GM18870 (cell line): ENCODE measurements around the gene MGRN1.
"Not testable (repeated sequence)": the region's sequence is repeated elsewhere in the genome, so short reads cannot be mapped to it uniquely, and the experiment has no call there.

Experiments used
- ATAC-seq: cut with Tn5 transposase; IDR thresholded peaks from one replicate; pipeline ENCODE4 v1.9.1; 2021; ENCODE audit warnings: moderate library complexity; ENCODE audit not compliant: unreplicated experiment

Gene MGRN1

DNA sequence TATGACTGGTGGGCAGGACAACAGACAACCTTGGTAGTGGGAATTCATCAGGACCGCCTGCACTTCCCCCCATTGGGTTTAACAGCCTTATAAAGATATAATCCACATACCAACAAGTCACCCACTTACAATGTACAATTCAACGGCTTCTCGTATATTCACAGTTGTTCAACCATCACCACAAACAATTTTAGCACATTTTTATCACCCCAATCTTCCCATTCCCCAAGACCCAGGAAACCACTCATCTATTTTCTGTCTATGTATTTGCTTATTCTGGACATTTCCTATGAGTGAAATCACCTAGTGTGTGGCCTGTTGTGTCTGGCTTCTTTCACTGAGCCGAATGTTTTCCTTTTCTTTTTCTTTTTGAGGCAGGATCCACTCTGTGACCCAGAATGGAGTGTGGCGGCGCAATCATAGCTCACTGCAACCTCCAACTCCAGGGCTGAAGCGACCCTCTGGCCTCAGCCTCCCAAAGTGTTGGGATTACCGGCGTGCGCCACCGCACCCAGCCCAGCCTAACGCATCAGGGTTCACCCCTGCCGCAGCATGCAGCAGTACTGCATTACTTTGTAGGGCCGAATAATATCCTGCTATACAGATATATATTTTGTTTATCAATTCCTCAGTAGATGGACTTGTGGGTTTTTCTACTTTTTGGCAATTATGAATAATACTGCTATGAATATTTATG is 98.6 kb downstream of the MGRN1 start:
- no peak for ATAC-seq

DNA sequence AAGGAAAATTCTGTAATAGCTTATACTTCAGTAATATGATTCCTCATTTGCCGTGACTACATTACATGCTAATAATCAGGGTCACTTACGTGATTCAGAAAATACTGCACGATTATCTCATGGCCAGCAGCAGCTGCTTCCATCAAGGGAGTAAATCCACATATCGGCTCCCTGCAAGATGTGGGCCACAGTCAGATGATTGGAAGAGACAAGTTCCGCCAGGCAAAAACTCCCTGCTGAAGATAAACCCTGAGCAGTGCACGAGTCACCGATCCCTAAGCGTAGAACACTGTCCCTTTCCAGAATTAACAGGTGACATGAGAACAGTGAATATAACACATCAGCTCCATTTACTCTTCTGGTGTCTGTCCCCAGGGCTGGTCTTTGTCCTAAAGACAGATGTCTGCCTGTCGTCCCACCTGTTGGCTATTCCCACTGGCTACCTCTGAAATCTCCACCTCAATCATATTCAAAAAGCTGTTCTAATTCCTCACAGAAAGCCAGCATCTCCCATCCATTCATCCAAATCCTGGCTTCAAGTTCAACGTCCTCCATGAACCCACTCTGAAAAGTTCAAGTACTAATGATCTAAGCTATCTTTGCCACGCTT is 100.1 kb downstream of the MGRN1 start:
- no peak for ATAC-seq

DNA sequence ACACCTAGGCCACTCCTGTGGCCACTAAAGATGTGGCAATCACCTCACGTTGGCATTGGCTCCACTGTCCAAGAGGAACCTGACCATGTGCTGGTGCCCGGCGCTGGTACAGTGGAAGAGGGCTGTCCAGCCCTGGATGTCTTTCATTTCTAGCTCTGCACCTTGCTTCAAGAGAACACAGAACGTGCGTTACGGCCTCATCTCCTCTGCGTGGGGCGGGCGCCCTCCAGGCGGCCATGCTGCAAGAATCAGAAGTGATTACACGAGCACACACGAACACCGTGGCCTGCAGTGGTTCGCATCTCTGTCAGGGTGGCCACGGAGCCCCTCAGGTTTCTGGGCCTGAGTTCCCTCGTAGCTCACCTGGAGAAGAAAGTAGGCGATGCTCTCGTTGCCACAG is 102.0 kb downstream of the MGRN1 start:
- no peak for ATAC-seq

DNA sequence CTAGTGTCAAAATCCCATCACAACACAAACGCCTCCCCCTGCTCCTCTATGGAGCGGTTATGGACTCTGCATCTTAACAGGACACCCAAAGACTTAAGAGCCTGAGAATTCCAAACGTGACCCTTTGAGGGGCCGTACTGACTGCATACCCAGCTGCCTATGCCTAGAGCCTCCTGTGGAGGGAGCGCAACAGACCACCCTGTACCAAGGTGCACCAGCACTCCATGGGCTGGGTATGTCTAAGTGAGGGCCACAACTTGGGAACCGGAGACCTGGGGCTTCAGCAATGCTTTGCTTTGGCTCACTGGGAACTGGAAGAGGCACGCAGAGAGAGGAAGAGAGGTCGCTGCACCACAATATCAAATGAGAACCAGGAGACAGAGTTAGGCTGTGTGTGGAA is 104.0 kb downstream of the MGRN1 start:
- ATAC-seq = no peak

DNA sequence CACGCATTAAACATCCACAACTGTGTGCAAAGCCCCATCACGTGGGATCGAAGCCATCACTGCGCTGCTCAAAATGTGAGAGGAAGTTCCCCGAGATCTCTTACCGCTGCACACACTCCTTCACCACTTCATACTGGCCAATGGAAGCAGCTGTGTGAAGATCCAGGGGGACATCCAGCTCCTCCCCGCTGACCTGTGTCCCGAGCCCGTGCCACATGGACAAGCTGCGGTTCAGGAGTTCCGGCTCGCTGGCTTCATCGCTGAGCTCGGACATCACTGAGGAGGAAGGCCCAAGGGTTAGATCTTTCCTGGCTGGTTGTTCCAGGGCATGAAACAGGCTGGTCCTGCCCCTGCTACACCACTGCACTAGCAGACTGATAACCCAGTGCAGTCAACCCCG is 105.2 kb downstream of the MGRN1 start:
- ATAC-seq = no peak

DNA sequence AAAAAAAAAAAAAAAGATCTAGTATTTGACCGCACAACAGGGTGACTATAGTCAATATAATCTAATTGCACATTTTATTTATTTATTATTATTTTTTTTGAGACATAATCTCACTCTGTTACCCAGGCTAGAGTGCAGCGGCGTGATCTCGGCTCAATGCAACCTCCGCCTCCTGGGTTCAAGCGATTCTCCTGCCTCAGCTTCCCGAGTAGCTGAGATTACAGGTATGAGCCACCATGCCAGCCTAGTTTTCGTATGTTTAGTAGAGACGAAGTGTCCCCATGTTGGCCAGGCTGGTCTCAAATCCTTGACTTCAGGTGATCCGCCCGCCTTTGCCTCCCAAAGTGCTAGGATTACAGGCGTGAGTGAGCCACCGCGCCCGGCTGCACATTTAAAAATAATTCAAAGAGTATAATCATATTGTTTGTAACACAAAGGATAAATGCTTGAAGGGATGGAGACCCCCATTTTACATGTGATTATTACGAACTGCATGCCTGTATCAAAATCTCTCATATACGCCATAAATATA is 108.7 kb downstream of the MGRN1 start:
- no peak for ATAC-seq

DNA sequence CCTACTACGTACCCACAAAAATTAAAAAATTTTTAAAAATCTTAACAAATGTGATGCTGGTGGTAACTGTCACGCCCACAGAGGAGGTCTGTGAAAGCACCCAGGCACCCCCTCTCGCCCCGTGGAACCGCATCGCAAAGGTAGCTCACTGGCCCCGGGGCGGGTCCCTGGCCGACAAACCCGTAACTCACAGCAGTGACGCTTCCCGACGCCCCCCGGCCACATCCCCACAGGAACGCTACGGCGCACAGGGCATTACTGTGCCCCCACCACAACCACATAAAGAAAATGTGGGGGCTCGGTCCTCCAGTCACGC is 109.1 kb downstream of the MGRN1 start:
- ATAC-seq = peak; percentile 20

DNA sequence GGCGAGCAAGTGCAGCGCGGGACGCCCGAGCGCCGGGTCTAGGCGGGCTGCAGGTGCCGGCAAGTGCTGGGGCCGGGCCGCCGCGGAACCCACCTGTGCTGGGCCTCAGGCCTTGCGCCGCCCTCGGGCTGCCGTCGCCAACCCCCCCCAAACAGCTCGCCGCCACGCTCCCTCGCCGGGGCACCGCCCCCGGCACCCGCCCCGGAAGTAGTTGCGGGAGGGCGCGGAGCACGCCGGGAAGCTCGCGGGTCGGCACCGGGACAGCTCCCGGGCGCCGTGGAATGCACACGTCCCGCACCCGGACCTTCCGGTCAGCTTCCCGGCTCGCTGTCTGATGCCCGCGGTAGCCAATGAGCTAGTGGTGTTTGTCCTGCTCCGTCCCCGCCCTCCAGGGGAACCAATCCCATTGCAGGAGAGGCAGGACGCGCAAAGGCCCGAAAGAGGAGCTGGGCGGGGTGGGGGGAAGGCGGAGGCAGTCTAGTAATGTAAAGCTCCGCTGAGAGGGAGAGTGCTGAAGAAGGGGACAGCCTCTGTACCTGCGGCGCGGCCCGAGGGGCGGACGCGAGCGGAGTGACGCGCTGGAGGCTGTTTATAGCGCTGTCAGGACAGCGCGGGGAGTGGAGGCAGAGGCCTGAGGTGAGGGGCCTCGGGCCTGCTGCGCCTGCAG is 109.6 kb downstream of the MGRN1 start, which contains the start of the genes ANKS3 and DNAAF8:
Gene ANKS3, minus strand, starts transcription at position 209 of the 667 bp plus-strand sequence. CDS start 4,122 bp downstream, outside the sequence.
Gene DNAAF8, plus strand, starts transcription at position 475 of the 667 bp plus-strand sequence. CDS start 1,978 bp downstream, outside the sequence.
- ATAC-seq = peak; percentile 67

DNA sequence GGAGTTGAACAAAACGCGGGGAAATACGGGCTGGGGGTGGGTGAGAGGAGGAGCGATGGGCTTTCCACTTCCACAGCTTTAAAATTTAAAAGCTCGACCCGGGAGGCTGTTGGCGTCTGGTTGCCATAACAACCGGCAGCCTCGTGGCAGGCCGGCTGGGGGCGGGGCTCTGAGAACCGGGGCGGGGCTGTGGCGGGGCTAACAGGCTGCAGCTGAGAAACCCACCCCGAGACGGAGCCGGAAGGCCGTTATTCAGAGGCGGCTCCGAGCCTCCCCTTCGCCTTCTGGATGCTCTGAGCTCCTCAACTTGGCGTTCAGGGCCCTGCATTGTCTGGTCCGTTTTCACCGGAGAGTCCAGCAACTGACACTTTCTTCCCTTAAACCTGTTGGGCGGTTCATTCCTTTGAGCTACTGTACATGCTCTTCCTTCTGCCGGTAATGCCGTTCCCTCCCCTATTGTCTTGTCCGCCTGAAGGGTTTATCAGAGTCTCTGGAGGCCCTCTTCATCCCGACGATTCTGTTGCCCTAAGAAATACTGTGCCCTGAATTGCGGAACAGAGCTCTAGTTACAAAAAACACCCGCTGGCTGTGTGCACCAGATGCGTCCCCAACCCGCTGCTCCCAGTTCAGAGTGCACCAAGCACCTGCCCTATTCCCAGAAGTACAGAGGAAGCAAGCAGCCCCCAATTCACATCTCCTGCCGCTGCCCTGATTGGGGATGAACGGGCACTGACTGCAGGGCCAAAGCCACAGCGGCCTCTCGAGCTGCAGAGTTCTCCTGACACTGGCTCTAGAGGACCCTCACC is 110.3 kb downstream of the MGRN1 start:
- ATAC-seq = peak; percentile 25

DNA sequence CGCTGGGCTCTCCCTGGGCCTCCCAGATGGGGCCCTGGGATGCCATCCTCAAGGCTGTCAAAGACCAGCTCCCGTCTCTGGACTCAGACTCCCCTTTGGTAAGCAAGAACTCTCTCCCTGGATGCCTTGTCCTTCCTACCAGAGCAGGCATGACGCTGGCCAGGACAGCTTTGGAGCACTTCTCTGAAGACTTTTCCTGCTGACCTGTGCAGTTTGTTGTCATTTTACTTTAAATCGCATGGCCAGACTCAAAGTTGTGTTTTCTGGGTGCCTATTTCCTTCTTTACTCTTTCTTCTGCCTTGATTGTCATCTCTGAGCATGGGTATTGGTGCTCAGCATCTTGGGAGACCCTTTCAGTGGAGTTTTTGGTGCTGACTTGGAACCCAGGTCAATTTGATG is 111.9 kb downstream of the MGRN1 start:
- ATAC-seq = no peak

DNA sequence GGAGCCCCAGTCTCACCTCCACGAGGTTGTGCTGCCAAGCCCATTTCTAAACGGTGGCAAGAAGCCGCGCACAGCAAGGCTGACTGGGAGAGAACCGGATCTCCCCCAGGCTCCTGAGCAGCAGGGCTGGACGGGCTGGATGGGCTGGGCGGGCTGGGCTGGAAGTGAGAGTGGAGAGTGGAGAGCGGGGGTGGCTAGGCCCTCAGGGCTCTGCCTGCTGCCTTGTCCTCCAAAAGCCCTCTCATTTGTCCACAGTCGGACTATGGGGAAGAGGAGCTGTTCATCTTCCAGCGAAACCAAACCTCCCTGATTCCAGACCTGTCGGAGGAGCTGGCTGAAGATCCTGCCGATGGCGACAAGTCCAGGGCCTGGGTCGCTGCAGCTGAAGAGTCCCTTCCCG is 112.9 kb downstream of the MGRN1 start:
- no peak for ATAC-seq

DNA sequence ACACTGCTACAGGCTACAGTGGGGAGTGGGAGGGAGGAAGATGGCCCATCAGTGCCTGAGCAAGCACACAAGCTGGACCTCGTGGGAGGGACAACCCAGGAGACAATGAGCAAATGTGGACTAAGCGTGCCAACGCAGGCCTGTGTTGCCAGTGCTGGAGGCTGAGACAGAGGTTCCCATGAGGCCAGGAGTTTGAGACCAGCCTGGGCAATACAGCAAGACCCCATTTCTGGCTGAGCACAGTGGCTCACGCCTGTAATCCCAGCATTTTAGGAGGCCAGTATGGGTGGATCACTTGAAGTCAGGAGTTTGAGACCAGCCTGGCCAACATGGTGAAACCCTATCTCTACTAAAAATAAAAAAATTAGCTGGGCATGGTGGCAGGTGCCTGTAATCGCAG is 113.7 kb downstream of the MGRN1 start:
- ATAC-seq = not testable (repeated sequence)
